Testis (tissue), 3 donors: Measurements from ENCODE around the gene PROZ. TPM values are rescaled to one million over a fixed set of nuclear protein-coding genes. Genes with fewer than 3 reads are reported as not detected.

Source experiments
- DNase-seq: peaks from one replicate; pipeline ENCODE4 v3.0.0-alpha.2; 2019
- H3K27ac ChIP-seq, 2 donors: fragments of 200-600 bp; sonication (generic); one replicate each; pipeline ENCODE4 v1.5.1; 2019
- H3K27me3 ChIP-seq: fragments of 200-600 bp; sonication (generic); one replicate; pipeline ENCODE4 v1.5.1; 2019
- H3K36me3 ChIP-seq: fragments of 200-600 bp; sonication (generic); one replicate; pipeline ENCODE4 v1.5.1; 2017; ENCODE audit warnings: low read depth; ENCODE audit errors: missing control alignments
- H3K4me1 ChIP-seq: fragments of 200-600 bp; sonication (generic); one replicate; pipeline ENCODE4 v1.5.1; 2019
- H3K4me3 ChIP-seq, 2 donors: fragments of 200-600 bp; sonication (generic); one replicate each; pipeline ENCODE4 v1.5.1; 2017 to 2019
- H3K9me3 ChIP-seq: fragments of 200-600 bp; sonication (generic); one replicate; pipeline ENCODE4 v1.5.1; 2017
- POLR2A ChIP-seq: fragments of 450-650 bp; IDR thresholded peaks from one replicate; pipeline ENCODE4 v1.6.1; 2017; ENCODE audit warnings: antibody characterized with exemption, mild to moderate bottlenecking, moderate library complexity
- WGBS, 2 donors: methylation state at CpG; one replicate each; pipeline ENCODE4 v1.1.5; 2018; 5-methylcytosine and 5-hydroxymethylcytosine counted together
- intact Hi-C: fragments of 100-400 bp; cut with DNase I; formaldehyde crosslinking; loops from one replicate; pipeline ENCODE4 v1.15.1; 2023; ENCODE audit warnings: low total_unique reads
- polyA plus RNA-seq: library from polyadenylated mRNA; stranded (reverse); fragments of 350-450 nt; fragmentation: Illumina TruSeq; extraction: RNeasy Lipid Tissue Mini Kit (QIAGEN cat#74804); gene quantifications from one replicate; pipeline ENCODE4 v1.2.3, GENCODE V29; 2014; ENCODE audit warnings: low read depth, low replicate concordance; ENCODE audit not compliant: insufficient read depth
- total RNA-seq, 2 donors: library from RNA; depleted of rRNA; stranded (reverse); fragments of >200 nt; gene quantifications; one replicate each; pipeline ENCODE4 v1.2.3, GENCODE V29; 2016
- TF ChIP-seq, protein P1 (sequence below), 3 experiments: fragments of 450-650 bp in 2 of 3; fragments of 200-600 bp in 1 of 3; sonication (generic) in 1 of 3; IDR thresholded peaks; one replicate each; pipeline ENCODE4 v1.5.1; 2016 to 2019; ENCODE audit warnings: antibody characterized with exemption in 3 of 3, mild to moderate bottlenecking in 2 of 3, moderate library complexity in 1 of 3

The PROZ gene
- total and polyA plus RNA-seq, 3 donors from 2014 or later: 0.42 to 0.81 (median 0.63) TPM

DNA sequence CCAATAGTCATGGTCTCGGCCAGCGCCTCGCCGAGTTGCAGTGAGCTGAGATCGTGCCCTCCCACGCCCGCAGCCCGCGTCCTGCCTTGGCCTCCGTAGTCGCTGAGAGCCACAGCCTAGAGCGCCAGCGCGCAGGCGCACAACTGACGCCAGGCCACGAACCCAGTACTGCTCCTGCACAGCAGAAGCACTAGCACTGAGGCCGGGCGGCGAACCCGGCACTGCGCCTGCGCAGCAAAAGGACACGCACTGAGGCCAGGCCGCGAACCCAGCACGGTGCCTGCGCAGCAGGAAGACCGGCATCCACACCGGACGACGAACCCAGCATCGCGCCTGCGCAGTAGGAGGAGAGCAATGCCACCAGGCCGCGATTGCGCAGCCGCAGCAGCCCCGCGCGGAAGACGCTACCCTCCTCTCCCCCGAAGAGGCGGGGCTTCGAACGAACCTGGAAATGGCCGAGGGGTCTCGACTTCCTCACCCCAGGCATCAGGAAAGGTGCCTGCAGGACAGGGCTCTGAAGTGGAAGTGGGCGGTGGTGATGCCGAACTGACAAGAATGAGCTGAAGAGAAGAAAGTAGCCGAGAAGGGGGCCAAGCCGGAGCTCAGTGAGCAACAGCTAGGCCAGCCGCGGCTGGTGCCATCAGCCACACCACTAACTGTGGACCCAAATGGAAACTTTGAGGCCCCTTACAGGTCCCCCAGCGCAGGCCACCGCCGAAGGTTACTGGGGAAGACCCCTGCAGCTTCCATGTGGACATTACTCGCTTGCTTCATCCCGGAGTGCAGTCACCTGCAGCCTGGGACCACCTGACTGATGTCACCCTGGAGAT, 28.3 kb upstream of the PROZ start:
- Histone ChIP-seq H3K9me3 (no peaks in the 10 kb centered on the region), H3K4me3 (peak overlapping the region; percentile 37 to 45), H3K27ac (no peak overlapping the region), H3K4me1 (no peaks in the 10 kb centered on the region), H3K27me3 (no peaks in the 10 kb centered on the region), H3K36me3 (no peaks in the 10 kb centered on the region)
- WGBS, 2 donors: 30 to 48% methylated on average over 35 to 45 of the region's 60 CpGs
- intact Hi-C loops: no loop called here
- TF ChIP-seq POLR2A: no peak
- TF ChIP-seq, protein P1, sequence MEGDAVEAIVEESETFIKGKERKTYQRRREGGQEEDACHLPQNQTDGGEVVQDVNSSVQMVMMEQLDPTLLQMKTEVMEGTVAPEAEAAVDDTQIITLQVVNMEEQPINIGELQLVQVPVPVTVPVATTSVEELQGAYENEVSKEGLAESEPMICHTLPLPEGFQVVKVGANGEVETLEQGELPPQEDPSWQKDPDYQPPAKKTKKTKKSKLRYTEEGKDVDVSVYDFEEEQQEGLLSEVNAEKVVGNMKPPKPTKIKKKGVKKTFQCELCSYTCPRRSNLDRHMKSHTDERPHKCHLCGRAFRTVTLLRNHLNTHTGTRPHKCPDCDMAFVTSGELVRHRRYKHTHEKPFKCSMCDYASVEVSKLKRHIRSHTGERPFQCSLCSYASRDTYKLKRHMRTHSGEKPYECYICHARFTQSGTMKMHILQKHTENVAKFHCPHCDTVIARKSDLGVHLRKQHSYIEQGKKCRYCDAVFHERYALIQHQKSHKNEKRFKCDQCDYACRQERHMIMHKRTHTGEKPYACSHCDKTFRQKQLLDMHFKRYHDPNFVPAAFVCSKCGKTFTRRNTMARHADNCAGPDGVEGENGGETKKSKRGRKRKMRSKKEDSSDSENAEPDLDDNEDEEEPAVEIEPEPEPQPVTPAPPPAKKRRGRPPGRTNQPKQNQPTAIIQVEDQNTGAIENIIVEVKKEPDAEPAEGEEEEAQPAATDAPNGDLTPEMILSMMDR (IDR thresholded peaks at IDR 0.05): no peak
- peak; percentile 80 for DNase-seq

DNA sequence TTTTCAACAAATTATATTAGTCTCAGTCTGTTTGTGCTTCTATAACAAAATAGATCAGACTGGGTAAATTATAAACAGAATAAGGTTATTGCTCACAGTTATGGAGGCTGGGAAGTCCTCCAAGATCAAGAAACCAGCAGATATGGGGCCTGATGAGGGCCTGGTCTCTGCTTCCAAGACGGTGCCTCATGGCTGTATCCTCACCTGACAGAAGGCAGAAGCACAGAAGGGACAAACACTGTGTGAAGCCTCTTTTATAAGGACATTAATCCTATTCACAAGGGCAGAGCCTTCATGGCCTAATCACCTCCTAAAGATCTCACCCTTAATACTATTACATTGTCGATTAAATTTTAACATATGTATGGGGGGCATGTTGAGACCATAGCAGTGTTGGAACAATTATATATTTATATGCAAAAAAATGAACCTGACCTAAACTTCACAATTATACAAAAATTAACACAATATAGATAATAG, 23.1 kb upstream of the PROZ start:
- no peak overlapping the region for H3K27ac ChIP-seq
- H3K36me3 ChIP-seq: no peaks in the 10 kb centered on the region
- no peaks in the 10 kb centered on the region for H3K9me3 ChIP-seq
- TF ChIP-seq, protein P1 (IDR thresholded peaks at IDR 0.05): no peak
- TF ChIP-seq POLR2A: no peak
- WGBS, 2 donors: 84 to 91% methylated on average over 2 of the region's 2 CpGs
- H3K4me3 ChIP-seq: no peak overlapping the region
- intact Hi-C loops: no loop called here
- no peak for DNase-seq
- no peaks in the 10 kb centered on the region for H3K4me1 ChIP-seq
- no peaks in the 10 kb centered on the region for H3K27me3 ChIP-seq

DNA sequence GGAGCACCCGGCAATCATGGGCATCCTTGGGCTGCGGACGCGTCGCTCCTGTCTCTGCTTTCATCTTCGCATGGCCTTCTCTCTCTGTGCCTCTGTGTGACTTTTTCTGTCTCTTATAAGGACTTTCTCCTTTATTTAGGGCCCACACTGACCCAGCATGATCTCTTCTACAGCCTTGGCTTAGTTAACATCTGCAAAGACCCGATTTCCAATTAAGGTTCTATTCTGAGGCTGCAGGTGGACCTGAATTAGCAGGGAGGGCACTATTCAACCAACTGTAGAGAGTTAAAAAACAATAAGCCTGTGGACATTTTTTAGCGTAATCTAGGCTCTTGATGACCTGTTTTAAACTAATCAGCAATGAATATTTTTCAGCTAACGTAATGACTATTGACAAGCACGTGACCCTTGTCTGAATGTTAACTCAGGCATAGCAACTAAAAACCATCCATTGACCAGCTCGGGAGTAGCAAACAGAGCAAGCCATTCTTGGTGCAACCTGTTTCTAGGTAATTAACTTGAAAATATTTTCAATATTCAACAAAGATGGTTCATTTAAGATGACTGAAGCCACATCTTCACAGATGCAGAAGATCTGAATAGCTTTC, 20.7 kb upstream of the PROZ start:
- H3K36me3 ChIP-seq: no peaks in the 10 kb centered on the region
- H3K4me1 ChIP-seq: no peaks in the 10 kb centered on the region
- no peak for DNase-seq
- no peaks in the 10 kb centered on the region for H3K27me3 ChIP-seq
- no peaks in the 10 kb centered on the region for H3K9me3 ChIP-seq
- no peak overlapping the region for H3K4me3 ChIP-seq
- WGBS, 2 donors: 91 to 94% methylated on average over 11 of the region's 11 CpGs
- H3K27ac ChIP-seq: no peak overlapping the region
- intact Hi-C loops: no loop called here
- no peak for TF ChIP-seq POLR2A
- TF ChIP-seq, protein P1 (IDR thresholded peaks at IDR 0.05): no peak

DNA sequence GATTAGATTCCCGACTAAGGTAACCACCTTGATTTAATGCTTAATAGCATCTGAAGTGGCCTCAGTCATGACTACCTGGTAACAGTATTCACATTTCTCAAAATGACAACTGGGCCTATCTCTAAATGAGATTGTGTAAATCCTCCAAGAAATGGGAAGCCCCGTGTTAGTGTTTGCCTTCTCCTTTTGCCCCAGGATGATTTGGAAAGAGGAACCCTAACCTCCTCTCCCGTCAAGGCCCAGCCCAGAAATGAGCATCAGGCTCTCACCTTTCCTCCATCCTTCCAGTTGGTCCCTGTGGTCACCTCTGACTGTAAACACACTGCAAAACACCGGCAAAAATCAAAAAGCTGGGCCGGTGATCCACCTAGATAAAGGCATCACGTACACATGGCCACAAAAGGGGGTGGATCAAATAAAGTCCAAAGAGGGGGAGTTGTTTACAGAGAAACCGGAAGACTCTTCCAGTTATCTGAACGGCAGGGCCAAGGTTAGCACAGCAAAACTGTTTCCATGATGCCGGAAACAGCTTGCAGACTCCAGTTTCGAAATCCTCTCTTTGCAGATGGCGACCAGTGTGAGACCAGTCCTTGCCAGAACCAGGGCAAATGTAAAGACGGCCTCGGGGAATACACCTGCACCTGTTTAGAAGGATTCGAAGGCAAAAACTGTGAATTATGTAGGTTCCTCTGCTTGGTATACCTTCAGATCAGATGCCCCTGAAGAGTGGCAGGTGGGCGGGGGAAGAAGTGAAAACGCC, 19.5 kb upstream of the PROZ start:
- 66 to 71% methylated on average over 16 of the region's 16 CpGs for WGBS, 2 donors
- no peak overlapping the region for H3K27ac ChIP-seq

More for the DNA sequence above, 19.5 kb upstream of the PROZ start:
- Histone ChIP-seq H3K27me3 (no peaks in the 10 kb centered on the region), H3K4me1 (no peaks in the 10 kb centered on the region), H3K4me3 (no peak overlapping the region), H3K9me3 (no peaks in the 10 kb centered on the region), H3K36me3 (no peaks in the 10 kb centered on the region)
- TF ChIP-seq POLR2A: no peak
- TF ChIP-seq, protein P1 (IDR thresholded peaks at IDR 0.05): no peak
- intact Hi-C loops: no loop called here
- DNase-seq: peak; percentile 13
